CD4-positive, alpha-beta T cell treated with Interferon gamma for 1 hour (primary cell): Measurements from ENCODE around the gene AUNIP.

Experiments
- DNase-seq: peaks from one replicate; pipeline ENCODE4 v3.0.0-alpha.2; 2020

The AUNIP gene

GRCh38 chr1:25885602-25886001, 26.3 kb upstream of the AUNIP start:
- no peak for DNase-seq

- no peak for DNase-seq
Measured at GRCh38 chr1:25881266-25881665, 22.0 kb upstream of the AUNIP start.

- no peak for DNase-seq
Measured at GRCh38 chr1:25880518-25880917, 21.3 kb upstream of the AUNIP start.

- no peak for DNase-seq
Measured at GRCh38 chr1:25879675-25880074, 20.4 kb upstream of the AUNIP start.

- DNase-seq: no peak
Measured at GRCh38 chr1:25878690-25879089, 19.4 kb upstream of the AUNIP start.

- no peak for DNase-seq
Measured at GRCh38 chr1:25877155-25877554, 17.9 kb upstream of the AUNIP start.

- DNase-seq: no peak
Measured at GRCh38 chr1:25876693-25877077, 17.4 kb upstream of the AUNIP start.

GRCh38 chr1:25875856-25876692, 16.8 kb upstream of the AUNIP start:
- DNase-seq: peak; percentile 5

GRCh38 chr1:25875154-25875855, 16.0 kb upstream of the AUNIP start, which contains the start of gene PAQR7:
TSS of gene PAQR7 (minus strand) at chr1:25875708. CDS start at chr1:25863839, 11,869 bp downstream.
- DNase-seq: peak; percentile 58

- DNase-seq: no peak
Measured at GRCh38 chr1:25874635-25875153, 15.4 kb upstream of the AUNIP start.

GRCh38 chr1:25874209-25874608, 15.0 kb upstream of the AUNIP start:
- DNase-seq: no peak

GRCh38 chr1:25873120-25873519, 13.9 kb upstream of the AUNIP start:
- DNase-seq: no peak

- DNase-seq: no peak
Measured at GRCh38 chr1:25872713-25873112, 13.5 kb upstream of the AUNIP start.

GRCh38 chr1:25871704-25872494, 12.6 kb upstream of the AUNIP start:
- DNase-seq: no peak

- no peak for DNase-seq
Measured at GRCh38 chr1:25871086-25871703, 11.9 kb upstream of the AUNIP start.

- DNase-seq: no peak
Measured at GRCh38 chr1:25870614-25871013, 11.4 kb upstream of the AUNIP start.

- no peak for DNase-seq
Measured at GRCh38 chr1:25869909-25870606, 10.8 kb upstream of the AUNIP start.

GRCh38 chr1:25867210-25867991, 8.1 kb upstream of the AUNIP start:
- no peak for DNase-seq

GRCh38 chr1:25866288-25866687, 7.0 kb upstream of the AUNIP start:
- DNase-seq: no peak

GRCh38 chr1:25864434-25864833, 5.2 kb upstream of the AUNIP start:
- no peak for DNase-seq
